ENCODE data around the gene UBASH3B.

The UBASH3B gene

GRCh38 chr11:122707901-122708300, 52.4 kb downstream of the UBASH3B start:
- H3K27ac ChIP-seq: no peak overlapping the region
- TF ChIP-seq ZFX (IDR thresholded peaks at IDR 0.05; ENCODE audit: borderline replicate concordance) (no peak), CTCF (IDR thresholded peaks at IDR 0.05) (no peak)

- H3K27ac ChIP-seq: no peak overlapping the region
- no peak for TF ChIP-seq CTCF (IDR thresholded peaks at IDR 0.05)
- no peak for TF ChIP-seq ZFX (IDR thresholded peaks at IDR 0.05; ENCODE audit: borderline replicate concordance)
Measured at GRCh38 chr11:122709039-122709760, 53.7 kb downstream of the UBASH3B start.

GRCh38 chr11:122711362-122711761, 55.8 kb downstream of the UBASH3B start:
- H3K27ac ChIP-seq: no peak overlapping the region
- TF ChIP-seq ZFX (IDR thresholded peaks at IDR 0.05; ENCODE audit: borderline replicate concordance) (no peak), CTCF (IDR thresholded peaks at IDR 0.05) (no peak)

GRCh38 chr11:122711831-122712381, 56.4 kb downstream of the UBASH3B start:
- no peak overlapping the region for H3K27ac ChIP-seq

GRCh38 chr11:122714004-122714403, 58.5 kb downstream of the UBASH3B start:
- TF ChIP-seq ZFX (IDR thresholded peaks at IDR 0.05; ENCODE audit: borderline replicate concordance) (no peak), CTCF (IDR thresholded peaks at IDR 0.05) (no peak)
- H3K27ac ChIP-seq: no peak overlapping the region

More at GRCh38 chr11:122711831-122712381, 56.4 kb downstream of the UBASH3B start:
- TF ChIP-seq CTCF (IDR thresholded peaks at IDR 0.05): no peak

- TF ChIP-seq ZFX (IDR thresholded peaks at IDR 0.05; ENCODE audit: borderline replicate concordance): no peak
- TF ChIP-seq CTCF (IDR thresholded peaks at IDR 0.05): no peak
- H3K27ac ChIP-seq: no peak overlapping the region
Measured at GRCh38 chr11:122714484-122714883, 59.0 kb downstream of the UBASH3B start.
